ENCODE data around the gene SLC6A14.

SLC6A14 gene, protein sequence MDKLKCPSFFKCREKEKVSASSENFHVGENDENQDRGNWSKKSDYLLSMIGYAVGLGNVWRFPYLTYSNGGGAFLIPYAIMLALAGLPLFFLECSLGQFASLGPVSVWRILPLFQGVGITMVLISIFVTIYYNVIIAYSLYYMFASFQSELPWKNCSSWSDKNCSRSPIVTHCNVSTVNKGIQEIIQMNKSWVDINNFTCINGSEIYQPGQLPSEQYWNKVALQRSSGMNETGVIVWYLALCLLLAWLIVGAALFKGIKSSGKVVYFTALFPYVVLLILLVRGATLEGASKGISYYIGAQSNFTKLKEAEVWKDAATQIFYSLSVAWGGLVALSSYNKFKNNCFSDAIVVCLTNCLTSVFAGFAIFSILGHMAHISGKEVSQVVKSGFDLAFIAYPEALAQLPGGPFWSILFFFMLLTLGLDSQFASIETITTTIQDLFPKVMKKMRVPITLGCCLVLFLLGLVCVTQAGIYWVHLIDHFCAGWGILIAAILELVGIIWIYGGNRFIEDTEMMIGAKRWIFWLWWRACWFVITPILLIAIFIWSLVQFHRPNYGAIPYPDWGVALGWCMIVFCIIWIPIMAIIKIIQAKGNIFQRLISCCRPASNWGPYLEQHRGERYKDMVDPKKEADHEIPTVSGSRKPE

DNA sequence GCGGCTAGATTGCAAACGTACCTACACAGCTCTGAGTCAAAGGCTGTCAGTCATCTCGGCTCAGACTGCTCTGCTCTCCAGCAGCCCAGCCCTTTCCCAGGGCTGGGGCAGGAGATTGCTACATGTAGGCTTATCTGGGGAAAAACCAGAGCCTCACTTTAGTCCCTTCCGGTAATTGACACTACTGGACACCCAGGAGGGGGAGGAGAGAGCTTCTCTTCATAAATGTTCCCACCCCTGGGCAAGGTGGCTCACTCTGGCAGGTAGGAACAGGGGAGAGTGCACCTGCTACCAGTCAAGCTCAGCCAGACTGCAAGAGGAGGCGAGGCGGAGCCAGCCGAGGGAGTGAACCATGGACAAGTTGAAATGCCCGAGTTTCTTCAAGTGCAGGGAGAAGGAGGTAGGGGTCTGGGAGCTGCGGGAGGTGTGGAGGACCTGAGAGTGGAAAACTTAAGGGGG, at the start of gene SLC6A14:
SLC6A14 (plus strand) TSS at position 249 of the 459 bp plus-strand sequence; CDS start at position 353, 104 bp downstream.
- peak; percentile 20 for DNase-seq

DNA sequence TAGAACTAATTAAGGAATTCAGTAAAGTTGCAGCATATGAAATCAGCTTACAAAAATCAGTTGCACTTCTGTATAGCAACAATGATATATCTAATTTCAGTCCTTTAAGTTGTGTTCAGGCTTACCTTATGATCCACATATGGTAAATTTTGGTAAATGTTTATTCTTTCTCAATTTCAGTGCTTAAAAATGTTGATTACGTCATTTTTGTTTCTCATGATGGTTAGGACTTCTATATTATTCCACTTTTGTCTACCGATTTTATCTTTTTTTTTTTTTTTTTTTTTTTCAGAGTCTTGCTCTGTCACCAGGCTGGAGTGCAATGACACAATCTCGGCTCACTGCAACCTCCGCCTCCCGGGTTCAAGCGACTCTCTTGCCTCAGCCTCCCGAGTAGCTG, 40.7 kb upstream of the SLC6A14 start:
- no peak for DNase-seq

DNA sequence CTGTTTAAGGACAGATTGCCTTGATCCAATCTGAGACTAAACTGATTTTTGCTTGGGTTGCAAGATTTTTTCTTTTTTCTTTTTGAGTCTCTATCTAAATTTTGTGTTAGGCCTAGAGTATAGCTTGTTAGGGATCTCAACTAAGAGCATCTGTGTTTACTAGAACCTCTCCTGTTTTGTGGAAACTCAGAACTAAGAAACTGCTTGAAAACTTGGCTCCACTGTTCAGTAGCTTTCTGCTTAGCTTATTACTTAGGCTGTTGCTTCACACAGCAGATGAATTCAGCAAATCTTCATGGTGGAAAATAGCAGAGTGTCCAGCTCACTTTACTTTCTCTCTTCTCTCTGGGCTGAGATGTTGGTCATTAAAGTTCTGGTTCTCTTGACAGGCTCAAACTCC, 36.7 kb upstream of the SLC6A14 start:
- no peak for DNase-seq

DNA sequence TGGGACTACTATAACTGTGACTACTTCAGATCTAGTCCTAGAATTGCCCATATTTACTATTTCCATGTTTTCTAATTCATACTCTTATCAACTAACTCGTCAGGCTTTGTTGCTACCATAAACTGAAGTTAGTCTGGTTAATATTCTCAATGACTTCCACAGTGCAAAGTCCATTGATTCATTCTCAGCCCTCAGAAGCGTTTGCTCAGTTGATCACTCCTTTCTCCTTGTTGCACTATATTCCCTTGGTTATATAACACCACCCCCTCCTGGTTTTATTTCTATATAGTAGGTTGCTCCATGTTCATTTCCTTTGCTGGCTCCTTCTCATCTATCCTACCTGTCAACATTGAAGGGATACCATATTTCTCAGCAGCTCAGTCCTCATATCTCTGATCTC, 27.2 kb upstream of the SLC6A14 start:
- no peak for DNase-seq

DNA sequence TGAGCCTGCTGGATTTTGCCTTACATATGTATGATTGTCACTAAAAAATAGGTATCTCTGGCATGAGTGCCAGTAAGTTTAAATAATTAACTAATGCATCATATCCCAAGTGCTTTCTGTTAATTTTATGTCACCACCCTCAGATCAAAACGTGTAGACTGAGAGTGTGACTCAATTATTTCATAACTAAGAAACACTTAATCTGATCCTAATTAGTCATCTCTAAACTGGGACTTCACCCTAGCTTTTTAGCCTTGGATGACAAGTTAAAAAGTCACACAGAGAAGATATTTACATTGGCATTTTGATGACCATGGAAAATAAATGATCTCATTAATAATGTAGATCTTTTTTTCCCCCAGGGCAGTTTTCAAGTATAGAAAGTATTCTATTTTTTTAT, 23.1 kb upstream of the SLC6A14 start:
- DNase-seq: no peak

DNA sequence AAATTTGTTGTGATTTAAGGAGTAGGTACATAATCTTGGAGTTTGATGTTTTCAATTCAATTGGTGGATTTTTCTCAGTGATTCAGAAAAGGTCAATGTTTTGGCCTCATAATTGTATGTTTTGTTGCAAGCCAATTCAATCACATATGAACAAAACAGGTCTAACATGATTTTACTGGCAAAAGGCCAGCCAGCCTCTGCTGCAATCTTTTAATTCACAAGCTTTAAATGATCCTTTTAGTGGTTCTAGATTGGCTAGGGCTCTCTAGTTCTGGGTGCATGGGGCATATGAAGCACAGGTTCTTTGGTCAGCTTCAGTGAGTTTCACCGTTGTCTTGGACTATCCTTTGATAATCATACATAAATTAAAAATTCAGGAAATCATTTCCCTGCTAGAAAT, 19.2 kb upstream of the SLC6A14 start:
- peak; percentile 23 for DNase-seq

DNA sequence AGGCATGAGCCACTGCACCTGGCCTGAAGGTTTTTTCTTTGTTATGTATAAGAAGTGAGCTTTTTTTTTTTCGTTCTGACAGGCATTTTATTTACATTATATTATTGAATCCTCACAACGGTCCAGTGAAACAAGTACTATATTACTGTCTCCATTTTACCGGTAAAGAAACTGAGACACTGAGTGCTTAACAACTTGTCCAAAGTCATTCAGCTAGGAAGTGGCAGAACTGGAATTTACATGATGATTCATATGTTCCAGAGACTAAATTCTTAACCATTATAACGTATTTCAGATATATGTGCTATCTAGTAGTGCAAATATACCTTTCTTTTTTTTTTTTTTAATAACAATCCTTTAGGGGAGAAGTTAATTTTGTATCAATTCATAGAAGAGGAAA, 18.4 kb upstream of the SLC6A14 start:
- no peak for DNase-seq

DNA sequence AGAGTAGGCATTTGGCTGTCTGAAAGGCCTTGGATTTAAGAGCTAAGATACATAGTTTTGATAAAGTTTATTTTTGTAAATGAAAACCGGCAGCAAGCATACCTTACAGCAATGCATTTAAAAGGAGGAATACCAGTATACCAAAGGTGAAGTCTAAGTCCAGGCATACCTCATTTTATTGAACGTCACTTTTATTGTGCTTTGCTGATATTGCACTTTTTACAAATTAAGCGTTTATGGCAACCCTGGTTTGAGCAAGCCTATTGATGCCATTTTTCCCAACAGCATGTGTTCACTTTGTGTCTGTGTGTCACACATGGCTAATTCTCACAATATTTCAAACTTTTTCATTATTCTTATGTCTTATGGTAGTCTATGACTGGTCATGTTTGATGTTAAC, 8.4 kb upstream of the SLC6A14 start:
- DNase-seq: no peak

DNA sequence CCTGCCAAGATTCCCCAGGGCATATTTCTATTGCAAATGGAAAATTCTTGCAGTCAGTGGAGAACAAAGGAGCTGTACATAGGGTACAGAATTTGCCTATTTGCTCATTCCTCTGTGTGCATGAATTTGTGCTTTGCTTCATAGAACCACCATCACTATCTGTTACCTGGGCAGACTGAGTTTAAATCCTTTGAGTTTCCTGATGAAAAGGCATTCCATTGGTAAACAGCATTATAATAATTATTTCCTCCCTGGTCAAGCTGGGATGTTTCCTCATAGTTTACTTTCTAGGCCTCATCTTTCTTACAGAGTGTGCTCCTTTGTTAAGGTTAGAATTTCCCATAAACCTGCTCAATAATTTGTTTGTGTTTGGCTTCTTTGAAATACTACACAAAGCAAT, 809 bp upstream of the SLC6A14 start:
- DNase-seq: no peak

DNA sequence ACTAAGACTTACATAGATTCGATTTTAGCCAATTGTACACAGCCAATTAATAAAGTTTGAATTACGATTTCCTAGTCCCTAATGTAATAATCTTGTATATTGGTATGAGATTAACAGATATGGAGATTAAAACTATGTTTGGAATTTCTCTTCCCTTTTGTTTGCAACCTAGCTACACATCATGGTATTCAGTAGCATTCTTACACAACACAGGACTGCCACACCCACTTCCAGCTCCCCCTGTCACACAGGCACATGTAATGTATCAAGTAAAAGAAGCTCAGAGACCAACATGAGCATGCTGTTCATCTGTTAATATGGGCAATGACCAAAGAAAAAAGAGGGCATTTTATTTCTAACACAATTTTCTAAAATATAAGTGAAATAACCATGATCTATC, 12.8 kb downstream of the SLC6A14 start:
- no peak for DNase-seq

DNA sequence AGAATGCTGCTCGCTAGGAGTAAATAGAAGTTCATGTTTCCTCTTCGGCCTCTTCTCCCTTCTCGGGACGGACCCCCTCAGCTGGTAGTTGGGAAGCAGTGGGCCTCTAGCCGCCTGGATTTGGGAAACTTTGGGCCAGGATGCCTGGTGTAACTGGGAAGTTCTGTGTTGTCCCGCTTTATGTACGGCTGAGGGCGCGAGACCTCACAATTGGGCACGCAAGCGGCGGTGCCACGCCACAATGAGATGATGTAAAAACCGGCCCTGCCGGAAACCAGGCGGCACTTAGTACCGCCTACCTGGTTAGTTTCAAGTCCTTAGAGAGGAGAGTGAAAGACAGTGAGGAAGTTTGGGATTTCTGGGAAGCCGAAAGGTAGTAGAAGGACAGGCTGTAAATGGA, 26.4 kb downstream of the SLC6A14 start, which contains the start of gene CT83:
CT83 (minus strand) TSS at position 155 of the 400 bp plus-strand sequence; CDS start at position 35, 120 bp downstream.
- no peak for DNase-seq

DNA sequence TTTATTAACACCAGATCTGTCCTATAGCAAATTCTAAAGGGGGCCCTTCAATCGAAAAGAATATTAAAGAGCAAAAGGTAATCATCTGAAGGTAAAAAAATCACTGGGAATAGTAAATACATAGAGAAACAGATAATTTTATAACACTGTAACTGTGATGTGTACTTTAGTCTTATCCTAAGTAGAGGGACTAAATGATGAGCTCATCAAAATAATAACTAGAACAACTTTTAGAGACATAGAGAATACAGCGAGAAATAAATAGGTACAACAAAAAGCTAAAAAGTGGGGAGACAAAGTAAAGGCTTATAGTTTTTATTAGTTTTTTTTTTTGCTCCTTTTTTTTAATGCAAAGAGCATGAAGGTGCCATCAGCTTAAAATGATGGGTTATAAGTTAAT, 43.7 kb downstream of the SLC6A14 start:
- DNase-seq: no peak

DNA sequence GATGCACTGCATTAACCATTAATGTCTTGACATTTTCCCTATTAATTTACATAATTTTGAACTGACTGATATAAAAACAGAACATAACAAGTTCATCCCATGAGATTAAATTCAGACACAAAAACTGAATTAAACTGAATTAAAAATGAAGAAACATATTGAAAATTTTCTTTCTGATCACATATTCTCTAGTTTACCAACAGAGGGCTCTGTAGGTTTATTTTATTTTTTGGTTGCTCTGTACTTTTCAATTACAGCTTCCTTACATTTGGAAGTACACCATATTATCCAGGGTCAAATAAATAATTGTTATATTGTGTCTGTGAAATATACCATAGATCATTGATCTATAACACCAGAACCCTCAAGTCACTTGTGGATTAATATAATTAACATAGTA, 53.7 kb downstream of the SLC6A14 start:
- DNase-seq: peak; percentile 12

DNA sequence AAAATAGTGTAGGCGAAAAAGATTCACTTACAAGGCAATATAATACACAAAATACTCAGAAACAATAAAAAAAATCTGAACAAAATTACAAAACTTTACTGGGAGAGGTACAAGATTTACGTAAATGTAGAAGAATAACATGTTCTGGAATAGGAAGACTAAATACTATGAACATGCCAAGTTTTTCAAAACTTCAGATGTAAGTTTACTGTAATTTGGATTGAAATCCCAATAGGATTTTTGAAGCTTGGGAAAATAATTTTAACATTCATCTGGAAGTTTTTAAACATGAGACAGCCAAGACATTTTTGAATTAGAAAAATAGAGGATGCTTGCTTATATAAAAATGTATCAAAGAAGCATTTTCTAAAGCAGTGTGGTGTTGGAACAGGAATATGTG, 56.9 kb downstream of the SLC6A14 start:
- DNase-seq: no peak

DNA sequence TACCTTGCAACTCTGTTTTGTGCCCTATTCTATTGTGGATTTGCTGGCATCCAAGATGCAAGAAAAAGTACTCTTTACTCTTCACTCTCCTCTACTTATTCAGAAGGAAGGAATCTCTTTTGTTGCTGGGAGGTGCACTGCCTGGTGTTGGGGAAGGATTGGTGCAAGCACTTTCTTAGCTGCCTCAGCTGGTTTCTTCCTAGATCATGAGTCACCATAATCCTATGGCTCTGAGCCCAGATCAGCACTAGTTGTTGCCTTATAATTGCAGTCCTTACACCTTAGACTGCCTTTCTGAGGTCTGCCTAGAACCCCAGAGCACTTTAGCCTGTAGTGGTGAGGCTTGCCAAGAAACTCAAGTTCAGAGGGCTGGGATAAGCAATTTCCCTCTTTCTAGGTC, 63.4 kb downstream of the SLC6A14 start:
- DNase-seq: peak; percentile 11

Data from NCI-H69 (cell line).